K562 (cell line): ENCODE measurements around the gene APOB. TPM values are rescaled to one million over a fixed set of nuclear protein-coding genes. Genes with fewer than 3 reads are reported as not detected.

Experiments used
- ATAC-seq: fragments of 200-7000 bp; cut with Tn5 transposase; 3 replicates; pipeline ENCODE4 v1.9.1; 2020; ENCODE audit warnings: moderate library complexity
- BruUV-seq: library from RNA; stranded (reverse); fragments of 400-500 nt; replicated peaks from 2 replicates; lab custom pipeline; 2021; lab: Mats Ljungman, UMichigan
- CTCF ChIA-PET: fragments of 300-600 bp; formaldehyde crosslinking; extraction: SDS; loops from one replicate; lab custom pipeline; 2021; ENCODE audit warnings: low intra/inter-chr PET ratio; lab: Yijun Ruan, JAX
- POLR2A ChIA-PET: fragments of 300-600, 350-650 bp; sonication (Branson Sonifier 250); formaldehyde crosslinking; extraction: SDS; loops from one replicate; lab custom pipeline; 2021; ENCODE audit warnings: antibody characterized with exemption, inconsistent platforms; lab: Yijun Ruan, JAX
- DNase-seq, 4 experiments: peaks; one replicate each; pipeline versions ENCODE4 v3.0.0 to v3.0.0-alpha.2; 2011 to 2018; ENCODE audit warnings: low spot score in 3 of 4, mixed read lengths in 3 of 4; ENCODE audit errors: extremely low read depth in 1 of 4
- FAIRE-seq: peaks from 2 replicates; lab custom pipeline; 2011; peaks lifted over from hg19 to GRCh38; lab: Jason Lieb, UNC
- H2AFZ ChIP-seq: 2 replicates; pipeline ENCODE4 v1.6.0; 2011; ENCODE audit warnings: low read depth, low read length, control low read depth, inconsistent platforms
- H3K27ac ChIP-seq: fragments of 200-600 bp; 3 replicates; pipeline ENCODE4 v1.8.0; 2011; ENCODE audit warnings: low read depth, mild to moderate bottlenecking, control low read depth, inconsistent platforms, low read length, moderate library complexity, mixed read lengths; ENCODE audit errors: extremely low read depth
- H3K27me3 ChIP-seq, 2 experiments: fragments of 300-600 bp in 1 of 2; 2 replicates in 1 of 2; 3 replicates in 1 of 2; pipeline versions ENCODE4 v1.6.0 to v1.8.0; 2011; ENCODE audit warnings: inconsistent platforms in 2 of 2, low read length in 2 of 2, mild to moderate bottlenecking in 1 of 2, mixed read lengths in 1 of 2, moderate library complexity in 1 of 2; ENCODE audit not compliant: control insufficient read depth in 2 of 2, insufficient read depth in 2 of 2
- H3K36me3 ChIP-seq: fragments of 300-600 bp; 3 replicates; pipeline ENCODE4 v1.8.0; 2011; ENCODE audit warnings: mild to moderate bottlenecking, low read length, inconsistent platforms; ENCODE audit not compliant: control insufficient read depth, insufficient read depth
- H3K4me1 ChIP-seq, 2 experiments: fragments of 200-600 bp in 1 of 2; replicated peaks in 1 of 2; 2 replicates in 1 of 2; 3 replicates in 1 of 2; pipeline versions ENCODE4 v1.5.1 to v1.8.0; 2011; ENCODE audit warnings: inconsistent platforms in 2 of 2, low read length in 2 of 2, mild to moderate bottlenecking in 1 of 2, mixed read lengths in 1 of 2, moderate library complexity in 1 of 2; ENCODE audit not compliant: control insufficient read depth in 2 of 2, insufficient read depth in 2 of 2
- H3K4me2 ChIP-seq: 2 replicates; pipeline ENCODE4 v1.6.1; 2011; ENCODE audit warnings: low read length, control low read depth, inconsistent platforms, mixed read lengths; ENCODE audit not compliant: insufficient read depth
- H3K4me3 ChIP-seq: fragments of 200-600 bp; sonication (generic), shearing (Covaris generic); 2 replicates; pipeline ENCODE4 v1.5.1; 2016; ENCODE audit warnings: control low read depth, inconsistent platforms
- H3K79me2 ChIP-seq: fragments of 200-600 bp; 3 replicates; pipeline ENCODE4 v1.8.0; 2011; ENCODE audit warnings: low read length, inconsistent platforms; ENCODE audit not compliant: control insufficient read depth, insufficient read depth
- H3K9ac ChIP-seq, 2 experiments: 2 replicates each; pipeline versions ENCODE4 v1.6.0 to v1.6.1; 2011; ENCODE audit warnings: low read depth in 2 of 2, low read length in 2 of 2, control low read depth in 1 of 2, inconsistent platforms in 1 of 2, mild to moderate bottlenecking in 1 of 2, mixed read lengths in 1 of 2; ENCODE audit not compliant: insufficient read depth in 1 of 2
- H3K9me1 ChIP-seq: one replicate; pipeline ENCODE4 v1.6.0; 2011; ENCODE audit warnings: inconsistent platforms, mild to moderate bottlenecking, low read length, moderate library complexity; ENCODE audit not compliant: control insufficient read depth, insufficient read depth
- H3K9me3 ChIP-seq: replicated peaks from 2 replicates; pipeline ENCODE4 v1.5.1; 2011; ENCODE audit warnings: low read depth, low read length, inconsistent platforms; ENCODE audit not compliant: control insufficient read depth, insufficient read depth
- H4K20me1 ChIP-seq: replicated peaks from 2 replicates; pipeline ENCODE4 v1.6.1; 2011; ENCODE audit warnings: low read length, inconsistent platforms, mixed read lengths; ENCODE audit not compliant: control insufficient read depth, insufficient read depth
- CREBBP ChIP-seq: IDR thresholded peaks from one replicate; pipeline ENCODE4 v1.6.1; 2012; ENCODE audit warnings: low read depth, mild to moderate bottlenecking, control low read depth, inconsistent platforms, low read length
- EP300 ChIP-seq: IDR thresholded peaks from 2 replicates; pipeline ENCODE4 v1.6.1; 2012; ENCODE audit warnings: low read length, improper control_type of control experiment
- MEF2D ChIP-seq: conservative IDR thresholded peaks from 2 replicates; pipeline ENCODE4 v1.6.1; 2016; ENCODE audit warnings: low read depth, missing genetic modification characterization, missing compliant biosample characterization
- MYC ChIP-seq, 2 experiments: fragments of 250-450 bp in 1 of 2; sonication (Bioruptor Pico) in 1 of 2; IDR thresholded peaks; 2 replicates each; pipeline versions ENCODE4 v1.5.1 to v1.6.1; 2012 to 2021; ENCODE audit warnings: low read depth in 2 of 2, borderline replicate concordance in 1 of 2, improper control_type of control experiment in 1 of 2, low read length in 1 of 2, mild to moderate bottlenecking in 1 of 2, moderate library complexity in 1 of 2
- RBM22 ChIP-seq: fragments of 200-400 bp; formaldehyde crosslinking; IDR thresholded peaks from 2 replicates; pipeline ENCODE4 v1.6.1; 2018; ENCODE audit warnings: low read length, low read depth; ENCODE audit not compliant: poor library complexity, severe bottlenecking
- TGIF2 ChIP-seq: sonication (generic); formaldehyde crosslinking; IDR thresholded peaks from 2 replicates; pipeline ENCODE4 v1.8.1; 2022; ENCODE audit warnings: mild to moderate bottlenecking, missing genetic modification reagents, moderate library complexity
- WGBS: fragments of 100-300 bp; shearing (Covaris generic); methylation state at CpG from one replicate; pipeline ENCODE4 v1.1.6; 2016; ENCODE audit warnings: low coverage, mixed read lengths; ENCODE audit not compliant: insufficient coverage; ENCODE audit errors: missing lambda C conversion rate; 5-methylcytosine and 5-hydroxymethylcytosine counted together
- in situ Hi-C: fragments of 300-500 bp; cut with MboI; formaldehyde crosslinking; loops from 4 replicates; pipeline ENCODE4 v1.15.0; 2018; ENCODE audit warnings: inconsistent platforms, mixed read lengths
- intact Hi-C: fragments of 100-400 bp; cut with micrococcal nuclease; formaldehyde crosslinking; loops from 2 replicates; pipeline ENCODE4 v1.14.2; 2022
- polyA plus RNA-seq, 8 experiments: library from polyadenylated mRNA; depleted of rRNA in 4 of 8; stranded (reverse) in 5 of 8; unstranded in 3 of 8; fragments of >200 nt; fragmentation: Nextera tagmentation in 2 of 8; fragmentation: Illumina TruSeq in 1 of 8; extraction: Ambion mirVana in 2 of 8; extraction: Trizol in 1 of 8; gene quantifications; 2 replicates each; pipeline versions ENCODE4 v1.2.1 to v1.2.3, GENCODE V29; 2011 to 2014; ENCODE audit warnings: inconsistent platforms in 1 of 8, missing spikeins in 1 of 8
- total RNA-seq, 7 experiments: library from RNA; depleted of rRNA in 6 of 7; stranded (reverse); fragments of >200 nt in 6 of 7; fragmentation: Illumina TruSeq in 2 of 7; extraction: Trizol in 2 of 7; gene quantifications; 2 replicates each; pipeline versions ENCODE4 v1.2.1 to v1.2.3, GENCODE V29; 2011 to 2021; ENCODE audit warnings: low replicate concordance in 1 of 7
- TF ChIP-seq, protein P1 (sequence below): fragments of 250-450 bp; sonication (Bioruptor Pico); IDR thresholded peaks from 2 replicates; pipeline ENCODE4 v1.4.0; 2020; ENCODE audit warnings: mild to moderate bottlenecking, moderate library complexity

Gene APOB
- total and polyA plus RNA-seq, 9 of the 15 experiments (the other 6 are each of a cell fraction or from before 2014, with no cell fraction given) = 0.73 TPM; not detected in 8

- no peak for TF ChIP-seq EP300
Observed at GRCh38 chr2:21040468-21041377, 3.1 kb downstream of the APOB start (continued).

- no peaks in the 10 kb centered on the region; the same call in 1 of the 2 replicates for H4K20me1 ChIP-seq
- H3K4me1 ChIP-seq = peaks cover 0 to 8% of the 10 kb centered on the region in 2 experiments; a peak in 1 of 5 replicates
- ATAC-seq = no peak
- H3K9ac ChIP-seq = no peak overlapping the region
- H3K79me2 ChIP-seq = no peaks in the 10 kb centered on the region
- no peak for DNase-seq
- no peak for FAIRE-seq
- CTCF ChIA-PET = no interaction called here
- no TSS peak for BruUV-seq
- H3K27ac ChIP-seq = no peak overlapping the region
- in situ Hi-C loops (no loop called here), intact Hi-C loops (no loop called here)
- H3K9me1 ChIP-seq = no peaks in the 10 kb centered on the region
- H3K9me3 ChIP-seq = no peaks in the 10 kb centered on the region
- POLR2A ChIA-PET = no interaction called here
- H3K4me3 ChIP-seq = no peak overlapping the region
- H2AFZ ChIP-seq = no peak overlapping the region
- H3K36me3 ChIP-seq = no peaks in the 10 kb centered on the region
- WGBS = 0% methylated on average over 10 of the region's 10 CpGs
- peaks cover 2 to 24% of the 10 kb centered on the region in 2 experiments; a peak in 4 of 5 replicates for H3K27me3 ChIP-seq
- TF ChIP-seq MEF2D (tag) (no peak), MYC (IDR thresholded peaks at IDR 0.05; ENCODE audit: low read depth, low read length) (no peak), MYC (CRISPR knock-in tag; IDR thresholded peaks at IDR 0.05; ENCODE audit: borderline replicate concordance, low read depth) (no peak), RBM22 (no peak), CREBBP (no peak), TGIF2 (CRISPR knock-in tag) (no peak)
- TF ChIP-seq, protein P1, sequence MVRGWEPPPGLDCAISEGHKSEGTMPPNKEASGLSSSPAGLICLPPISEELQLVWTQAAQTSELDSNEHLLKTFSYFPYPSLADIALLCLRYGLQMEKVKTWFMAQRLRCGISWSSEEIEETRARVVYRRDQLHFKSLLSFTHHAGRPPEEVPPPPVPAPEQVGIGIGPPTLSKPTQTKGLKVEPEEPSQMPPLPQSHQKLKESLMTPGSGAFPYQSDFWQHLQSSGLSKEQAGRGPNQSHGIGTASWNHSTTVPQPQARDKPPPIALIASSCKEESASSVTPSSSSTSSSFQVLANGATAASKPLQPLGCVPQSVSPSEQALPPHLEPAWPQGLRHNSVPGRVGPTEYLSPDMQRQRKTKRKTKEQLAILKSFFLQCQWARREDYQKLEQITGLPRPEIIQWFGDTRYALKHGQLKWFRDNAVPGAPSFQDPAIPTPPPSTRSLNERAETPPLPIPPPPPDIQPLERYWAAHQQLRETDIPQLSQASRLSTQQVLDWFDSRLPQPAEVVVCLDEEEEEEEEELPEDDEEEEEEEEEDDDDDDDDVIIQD (CRISPR knock-in tag) = no peak
- H3K4me2 ChIP-seq = no peak overlapping the region
Observed at GRCh38 chr2:21039979-21040467, 3.9 kb downstream of the APOB start.
